HL-60 (cell line): ENCODE data around the gene C16orf95.

Source experiments
- DNase-seq, 2 experiments: peaks; one replicate each; pipeline ENCODE4 v3.0.0-alpha.2; 2010 to 2020; ENCODE audit warnings: low read depth in 1 of 2, low spot score in 1 of 2
- H3K27ac ChIP-seq: fragments of 250-450 bp; sonication (Bioruptor Pico); replicated peaks from 2 replicates; pipeline ENCODE4 v1.5.1; 2020; ENCODE audit warnings: mild to moderate bottlenecking, moderate library complexity
- H3K27me3 ChIP-seq: fragments of 250-450 bp; sonication (Bioruptor Pico); 2 replicates; pipeline ENCODE4 v1.5.1; 2021; ENCODE audit warnings: mild to moderate bottlenecking, moderate library complexity; ENCODE audit not compliant: insufficient read depth, poor library complexity, severe bottlenecking
- H3K4me3 ChIP-seq: replicated peaks from 2 replicates; pipeline ENCODE4 v1.5.1; 2011; ENCODE audit warnings: mild to moderate bottlenecking, control low read depth, low read length; ENCODE audit not compliant: insufficient read depth
- GABPA ChIP-seq: IDR thresholded peaks from 2 replicates; pipeline ENCODE4 v1.6.1; 2012; ENCODE audit warnings: low read depth
- POLR2AphosphoS5 ChIP-seq: IDR thresholded peaks from 2 replicates; pipeline ENCODE4 v1.6.1; 2012; ENCODE audit warnings: low read depth
- SPI1 ChIP-seq: IDR thresholded peaks from 2 replicates; pipeline ENCODE4 v1.6.1; 2012; ENCODE audit warnings: low read depth, mild to moderate bottlenecking, borderline replicate concordance
- TF ChIP-seq, protein P1 (sequence below): IDR thresholded peaks from one replicate; pipeline ENCODE4 v1.5.1; 2011; ENCODE audit warnings: low read length, control low read depth, inconsistent platforms; ENCODE audit not compliant: insufficient read depth
- TF ChIP-seq, protein P2 (sequence below): IDR thresholded peaks from 2 replicates; pipeline ENCODE4 v1.6.1; 2012; ENCODE audit warnings: low read depth; ENCODE audit not compliant: insufficient replicate concordance

C16orf95 gene

DNA sequence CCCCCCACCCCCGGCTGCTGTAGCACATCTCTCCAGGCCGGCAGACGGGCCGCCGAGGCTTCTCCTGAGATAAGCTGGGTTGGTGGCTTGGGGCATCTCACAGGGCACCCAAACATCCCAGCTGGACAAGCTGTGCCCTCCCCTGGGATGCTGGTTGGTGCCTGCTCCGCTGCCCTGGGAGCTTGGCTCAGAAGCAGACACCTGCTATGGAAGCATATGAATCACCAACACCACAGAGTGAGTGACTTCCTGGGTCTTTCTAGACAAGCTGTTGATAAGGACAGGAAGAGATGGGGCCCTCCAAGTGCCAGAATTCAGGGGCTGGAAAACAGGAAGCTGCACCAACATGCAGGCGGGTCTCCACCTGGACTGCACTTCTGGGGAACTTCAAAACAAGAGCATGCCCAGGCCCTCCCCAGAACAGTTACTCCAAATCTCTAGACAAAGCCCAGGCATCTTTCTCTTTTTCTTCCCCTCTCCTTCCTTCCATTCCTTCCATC, 13.7 kb downstream of the C16orf95 start:
- H3K27me3 ChIP-seq: no peaks in the 10 kb centered on the region
- TF ChIP-seq GABPA (no peak), SPI1 (no peak; the same call in 1 of the 2 replicates), POLR2AphosphoS5 (no peak)
- TF ChIP-seq, protein P1, sequence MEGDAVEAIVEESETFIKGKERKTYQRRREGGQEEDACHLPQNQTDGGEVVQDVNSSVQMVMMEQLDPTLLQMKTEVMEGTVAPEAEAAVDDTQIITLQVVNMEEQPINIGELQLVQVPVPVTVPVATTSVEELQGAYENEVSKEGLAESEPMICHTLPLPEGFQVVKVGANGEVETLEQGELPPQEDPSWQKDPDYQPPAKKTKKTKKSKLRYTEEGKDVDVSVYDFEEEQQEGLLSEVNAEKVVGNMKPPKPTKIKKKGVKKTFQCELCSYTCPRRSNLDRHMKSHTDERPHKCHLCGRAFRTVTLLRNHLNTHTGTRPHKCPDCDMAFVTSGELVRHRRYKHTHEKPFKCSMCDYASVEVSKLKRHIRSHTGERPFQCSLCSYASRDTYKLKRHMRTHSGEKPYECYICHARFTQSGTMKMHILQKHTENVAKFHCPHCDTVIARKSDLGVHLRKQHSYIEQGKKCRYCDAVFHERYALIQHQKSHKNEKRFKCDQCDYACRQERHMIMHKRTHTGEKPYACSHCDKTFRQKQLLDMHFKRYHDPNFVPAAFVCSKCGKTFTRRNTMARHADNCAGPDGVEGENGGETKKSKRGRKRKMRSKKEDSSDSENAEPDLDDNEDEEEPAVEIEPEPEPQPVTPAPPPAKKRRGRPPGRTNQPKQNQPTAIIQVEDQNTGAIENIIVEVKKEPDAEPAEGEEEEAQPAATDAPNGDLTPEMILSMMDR: no peak
- TF ChIP-seq, protein P2, sequence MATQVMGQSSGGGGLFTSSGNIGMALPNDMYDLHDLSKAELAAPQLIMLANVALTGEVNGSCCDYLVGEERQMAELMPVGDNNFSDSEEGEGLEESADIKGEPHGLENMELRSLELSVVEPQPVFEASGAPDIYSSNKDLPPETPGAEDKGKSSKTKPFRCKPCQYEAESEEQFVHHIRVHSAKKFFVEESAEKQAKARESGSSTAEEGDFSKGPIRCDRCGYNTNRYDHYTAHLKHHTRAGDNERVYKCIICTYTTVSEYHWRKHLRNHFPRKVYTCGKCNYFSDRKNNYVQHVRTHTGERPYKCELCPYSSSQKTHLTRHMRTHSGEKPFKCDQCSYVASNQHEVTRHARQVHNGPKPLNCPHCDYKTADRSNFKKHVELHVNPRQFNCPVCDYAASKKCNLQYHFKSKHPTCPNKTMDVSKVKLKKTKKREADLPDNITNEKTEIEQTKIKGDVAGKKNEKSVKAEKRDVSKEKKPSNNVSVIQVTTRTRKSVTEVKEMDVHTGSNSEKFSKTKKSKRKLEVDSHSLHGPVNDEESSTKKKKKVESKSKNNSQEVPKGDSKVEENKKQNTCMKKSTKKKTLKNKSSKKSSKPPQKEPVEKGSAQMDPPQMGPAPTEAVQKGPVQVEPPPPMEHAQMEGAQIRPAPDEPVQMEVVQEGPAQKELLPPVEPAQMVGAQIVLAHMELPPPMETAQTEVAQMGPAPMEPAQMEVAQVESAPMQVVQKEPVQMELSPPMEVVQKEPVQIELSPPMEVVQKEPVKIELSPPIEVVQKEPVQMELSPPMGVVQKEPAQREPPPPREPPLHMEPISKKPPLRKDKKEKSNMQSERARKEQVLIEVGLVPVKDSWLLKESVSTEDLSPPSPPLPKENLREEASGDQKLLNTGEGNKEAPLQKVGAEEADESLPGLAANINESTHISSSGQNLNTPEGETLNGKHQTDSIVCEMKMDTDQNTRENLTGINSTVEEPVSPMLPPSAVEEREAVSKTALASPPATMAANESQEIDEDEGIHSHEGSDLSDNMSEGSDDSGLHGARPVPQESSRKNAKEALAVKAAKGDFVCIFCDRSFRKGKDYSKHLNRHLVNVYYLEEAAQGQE: no peak
- peak; percentile 58 to 66 for DNase-seq
- no peak overlapping the region for H3K4me3 ChIP-seq
- peak overlapping the region; percentile 54 for H3K27ac ChIP-seq

DNA sequence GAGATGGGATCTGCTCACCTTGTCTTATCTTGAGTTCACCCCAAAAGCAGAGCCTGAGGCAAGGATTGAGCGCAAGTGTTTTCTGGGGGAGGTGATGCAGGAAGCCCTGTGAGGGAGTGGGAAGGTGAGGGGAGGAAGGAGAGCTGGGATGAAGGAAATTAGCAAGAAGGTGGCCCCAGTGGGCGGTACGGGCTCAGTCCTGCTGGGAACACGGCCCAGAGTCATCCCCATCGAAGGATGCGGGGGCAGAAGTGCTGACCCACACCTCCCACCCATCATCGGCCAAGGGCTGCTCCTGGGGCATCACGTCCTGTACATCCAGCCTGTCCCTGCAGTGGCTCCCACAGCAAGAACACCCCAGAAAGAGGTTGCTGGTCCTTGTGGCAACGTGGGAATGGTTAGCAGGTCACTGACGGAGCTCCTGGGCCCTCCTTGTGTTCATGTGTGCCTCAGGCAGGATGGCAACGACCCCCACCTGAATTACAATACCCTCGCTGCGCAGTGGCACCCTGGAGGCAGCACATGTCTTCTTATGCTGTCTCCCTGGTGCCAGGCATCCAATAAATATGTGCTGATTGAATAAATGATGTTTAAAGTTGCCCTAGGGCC, 18.2 kb downstream of the C16orf95 start:
- DNase-seq: no peak
- TF ChIP-seq SPI1 (no peak), GABPA (no peak)
- no peaks in the 10 kb centered on the region for H3K27me3 ChIP-seq
- no peak overlapping the region for H3K4me3 ChIP-seq
- H3K27ac ChIP-seq: no peak overlapping the region

DNA sequence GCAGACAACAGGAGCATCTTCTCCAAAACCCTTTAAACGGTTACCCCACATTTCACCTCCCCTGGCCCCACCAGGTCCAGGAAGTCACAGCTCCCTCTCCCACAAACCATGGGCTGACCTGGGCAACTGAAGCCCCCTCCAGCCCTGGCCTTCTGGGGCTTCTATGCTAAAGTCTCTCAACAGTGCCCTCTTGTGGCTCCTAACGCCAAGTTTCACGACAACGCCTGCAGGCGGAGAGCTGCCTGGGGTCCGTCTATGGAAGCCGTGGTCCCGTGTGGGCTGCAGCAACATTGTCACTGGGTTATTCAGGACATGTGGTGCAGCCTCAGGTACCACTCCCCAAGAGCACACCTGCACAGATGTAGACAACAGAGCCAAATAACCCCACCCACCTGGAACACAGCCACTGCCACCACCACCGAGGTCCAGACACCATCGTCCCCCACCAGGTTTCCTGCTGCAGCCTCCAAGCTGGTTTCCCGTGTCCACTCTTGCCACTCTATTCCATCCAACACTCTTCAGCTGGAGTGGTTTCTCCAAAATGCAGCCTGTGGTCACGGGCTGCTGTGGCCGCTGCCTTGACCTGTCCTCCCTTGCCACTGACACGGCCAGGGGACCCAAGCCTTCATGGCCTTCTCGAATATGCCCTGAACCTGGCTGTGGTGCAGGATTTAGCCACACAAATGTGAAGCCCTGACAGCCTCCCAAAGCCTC, 19.1 kb downstream of the C16orf95 start:
- Histone ChIP-seq H3K27ac (no peak overlapping the region), H3K27me3 (no peaks in the 10 kb centered on the region), H3K4me3 (no peak overlapping the region)
- TF ChIP-seq, protein P1: peak; percentile 1
- TF ChIP-seq SPI1: no peak
- no peak for DNase-seq

DNA sequence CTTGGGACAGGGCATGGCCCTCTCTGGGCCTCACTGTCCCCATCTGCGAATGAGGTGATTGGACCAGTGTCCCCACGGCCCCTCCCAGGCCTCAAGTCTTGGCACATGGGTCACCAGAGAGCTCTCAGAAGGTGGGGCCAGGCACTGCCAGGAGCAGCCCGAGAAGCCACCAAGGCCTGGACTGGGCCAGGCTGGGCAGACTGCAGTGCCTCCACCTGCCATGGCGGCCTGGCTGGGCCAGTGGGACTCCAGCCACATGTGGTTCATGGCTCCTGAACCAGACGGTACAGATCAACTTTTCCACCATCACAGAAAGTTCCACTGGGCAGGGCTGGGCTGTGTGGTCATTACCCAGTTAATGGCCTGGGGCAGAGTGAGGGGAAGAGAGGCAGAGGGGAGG, 19.8 kb downstream of the C16orf95 start:
- DNase-seq: no peak
- Histone ChIP-seq H3K27ac (no peak overlapping the region), H3K4me3 (no peak overlapping the region), H3K27me3 (no peaks in the 10 kb centered on the region)
- TF ChIP-seq POLR2AphosphoS5: no peak
- TF ChIP-seq SPI1: no peak
- TF ChIP-seq, protein P1: no peak
- TF ChIP-seq, protein P2: no peak
